HG03442 (cell line): ENCODE data around the gene CTXN1.
"Not testable (repeated sequence)": the region's sequence is repeated elsewhere in the genome, so short reads cannot be mapped to it uniquely, and the experiment has no call there.

Experiments
- ATAC-seq: cut with Tn5 transposase; IDR thresholded peaks from one replicate; pipeline ENCODE4 v1.9.1; 2021; ENCODE audit warnings: mild to moderate bottlenecking, moderate library complexity; ENCODE audit not compliant: unreplicated experiment

Gene CTXN1

GRCh38 chr19:7926727-7927604 lies 1.0 kb upstream of the CTXN1 start:
- no peak for ATAC-seq

GRCh38 chr19:7925171-7925851 lies 624 bp downstream of the CTXN1 start:
- no peak for ATAC-seq

GRCh38 chr19:7924651-7925170 lies 1.2 kb downstream of the CTXN1 start:
- ATAC-seq = no peak

- no peak for ATAC-seq
These were observed 1.7 kb downstream of the CTXN1 start for GRCh38 chr19:7924241-7924640.

- ATAC-seq = no peak
These were observed 2.4 kb downstream of the CTXN1 start for GRCh38 chr19:7923295-7924191.

- ATAC-seq = no peak
These were observed 3.1 kb downstream of the CTXN1 start for GRCh38 chr19:7922836-7923195.

GRCh38 chr19:7921967-7922835 lies 3.7 kb downstream of the CTXN1 start:
- no peak for ATAC-seq

GRCh38 chr19:7921302-7921966 lies 4.5 kb downstream of the CTXN1 start:
- ATAC-seq = no peak

- ATAC-seq = peak; percentile 40
These were observed 5.2 kb downstream of the CTXN1 start for GRCh38 chr19:7920519-7921301.

GRCh38 chr19:7919610-7920518 lies 6.1 kb downstream of the CTXN1 start, which contains the start of gene SNAPC2:
Gene SNAPC2, plus strand, starts transcription at chr19:7920338. Its CDS starts 29 bp downstream, at chr19:7920367.
- peak; percentile 51 for ATAC-seq

- ATAC-seq = no peak
These were observed 7.1 kb downstream of the CTXN1 start for GRCh38 chr19:7918615-7919421.

GRCh38 chr19:7918062-7918614 lies 7.8 kb downstream of the CTXN1 start:
- ATAC-seq = not testable (repeated sequence)

- no peak for ATAC-seq
These were observed 8.5 kb downstream of the CTXN1 start for GRCh38 chr19:7917267-7918061.

GRCh38 chr19:7916955-7917266 lies 9.0 kb downstream of the CTXN1 start:
- ATAC-seq = no peak

- no peak for ATAC-seq
These were observed 9.6 kb downstream of the CTXN1 start for GRCh38 chr19:7916103-7916954.
